Endothelial cell (in vitro differentiated cells): ENCODE results near the gene CDC25B. TPM values are rescaled to one million over a fixed set of nuclear protein-coding genes. Genes with fewer than 3 reads are reported as not detected.

Source experiments
- total RNA-seq: library from RNA; stranded (reverse); fragmentation: NEBNext Ultra II Directional; extraction: Animal tissue kit (Norgen Biotek cat#: 25700); gene quantifications from one replicate; pipeline ENCODE4 v1.2.1, GENCODE V29; 2021; ENCODE audit not compliant: unreplicated experiment

The CDC25B gene
- total RNA-seq, 1 donor from 2014 or later: 10.4 TPM

Other genes starting within 250 kb of the CDC25B start
- not detected for gene GFRA4, start 132.9 kb upstream of the CDC25B start, total RNA-seq
- 0.23 TPM for gene ADAM33, start 114.3 kb upstream of the CDC25B start, total RNA-seq
- not detected for gene SIGLEC1, start 83.7 kb upstream of the CDC25B start, total RNA-seq
- gene HSPA12B, start 63.6 kb upstream of the CDC25B start, total RNA-seq: 12.7 TPM
- gene ADISSP, start 28.6 kb upstream of the CDC25B start, total RNA-seq: 18.0 TPM
- gene SPEF1, start 14.9 kb upstream of the CDC25B start, total RNA-seq: 0.23 TPM
- gene CENPB, start 9.6 kb upstream of the CDC25B start, total RNA-seq: 57.9 TPM
- gene AP5S1, start 24.2 kb downstream of the CDC25B start, total RNA-seq: 9.9 TPM
- 111 TPM for gene MAVS, start 50.5 kb downstream of the CDC25B start, total RNA-seq
- gene PANK2, start 93.1 kb downstream of the CDC25B start, total RNA-seq: 53.7 TPM
- gene RNF24, start 219.2 kb downstream of the CDC25B start, total RNA-seq: 19.8 TPM